Adipocyte (in vitro differentiated cells): ENCODE results near the gene SMPD3.

Experiments
- DNase-seq: peaks from one replicate; pipeline ENCODE4 v3.0.0-alpha.2; 2015; ENCODE audit warnings: low read depth
- H3K27me3 ChIP-seq: replicated peaks from 2 replicates; pipeline ENCODE4 v1.7.0; 2013; ENCODE audit warnings: mild to moderate bottlenecking, low read length, moderate library complexity; ENCODE audit not compliant: control insufficient read depth, insufficient read depth
- H3K36me3 ChIP-seq: 2 replicates; pipeline ENCODE4 v1.7.0; 2013; ENCODE audit warnings: low read length, mild to moderate bottlenecking, moderate library complexity; ENCODE audit not compliant: control insufficient read depth, insufficient read depth, severe bottlenecking
- H3K4me1 ChIP-seq: 2 replicates; pipeline ENCODE4 v1.7.0; 2013; ENCODE audit warnings: mild to moderate bottlenecking, low read length, moderate library complexity; ENCODE audit not compliant: control insufficient read depth, insufficient read depth
- H3K4me3 ChIP-seq: 2 replicates; pipeline ENCODE4 v1.7.0; 2013; ENCODE audit warnings: mild to moderate bottlenecking, low read length, moderate library complexity
- H3K9ac ChIP-seq: 2 replicates; pipeline ENCODE4 v1.7.0; 2013; ENCODE audit warnings: mild to moderate bottlenecking, low read length, moderate library complexity
- H3K9me3 ChIP-seq: 2 replicates; pipeline ENCODE4 v1.7.0; 2013; ENCODE audit warnings: mild to moderate bottlenecking, low read length, moderate library complexity; ENCODE audit not compliant: control insufficient read depth

Gene SMPD3

GRCh38 chr16:68378436-68379415 lies 69.6 kb downstream of the SMPD3 start:
- Histone ChIP-seq H3K9me3 (no peaks in the 10 kb centered on the region), H3K4me3 (no peak overlapping the region), H3K9ac (no peak overlapping the region), H3K27me3 (peaks cover 37% of the 10 kb centered on the region), H3K36me3 (no peaks in the 10 kb centered on the region), H3K4me1 (peaks cover 8% of the 10 kb centered on the region)
- DNase-seq = no peak

GRCh38 chr16:68377667-68378393 lies 70.5 kb downstream of the SMPD3 start:
- Histone ChIP-seq H3K9ac (no peak overlapping the region), H3K9me3 (no peaks in the 10 kb centered on the region), H3K27me3 (peaks cover 35% of the 10 kb centered on the region), H3K36me3 (no peaks in the 10 kb centered on the region), H3K4me1 (peaks cover 8% of the 10 kb centered on the region), H3K4me3 (no peak overlapping the region)
- no peak for DNase-seq

GRCh38 chr16:68377221-68377620 lies 71.1 kb downstream of the SMPD3 start:
- Histone ChIP-seq H3K27me3 (peaks cover 37% of the 10 kb centered on the region), H3K4me1 (peaks cover 8% of the 10 kb centered on the region), H3K9me3 (no peaks in the 10 kb centered on the region), H3K36me3 (no peaks in the 10 kb centered on the region), H3K9ac (no peak overlapping the region), H3K4me3 (no peak overlapping the region)
- no peak for DNase-seq

- Histone ChIP-seq H3K4me1 (peaks cover 8% of the 10 kb centered on the region), H3K9ac (no peak overlapping the region), H3K27me3 (peaks cover 37% of the 10 kb centered on the region), H3K4me3 (no peak overlapping the region), H3K36me3 (no peaks in the 10 kb centered on the region), H3K9me3 (no peaks in the 10 kb centered on the region)
- no peak for DNase-seq
Measured at GRCh38 chr16:68376590-68376989, 71.7 kb downstream of the SMPD3 start.

- H3K27me3 ChIP-seq = peaks cover 37% of the 10 kb centered on the region
- no peaks in the 10 kb centered on the region for H3K9me3 ChIP-seq
- no peak for DNase-seq
- no peak overlapping the region for H3K4me3 ChIP-seq
- no peaks in the 10 kb centered on the region for H3K36me3 ChIP-seq
- peaks cover 8% of the 10 kb centered on the region for H3K4me1 ChIP-seq
- no peak overlapping the region for H3K9ac ChIP-seq
Measured at GRCh38 chr16:68375801-68376536, 72.3 kb downstream of the SMPD3 start.

GRCh38 chr16:68374961-68375660 lies 73.2 kb downstream of the SMPD3 start:
- Histone ChIP-seq H3K27me3 (peaks cover 39% of the 10 kb centered on the region), H3K4me3 (no peak overlapping the region), H3K4me1 (peaks cover 8% of the 10 kb centered on the region), H3K36me3 (no peaks in the 10 kb centered on the region), H3K9ac (no peak overlapping the region), H3K9me3 (no peaks in the 10 kb centered on the region)
- DNase-seq = no peak

GRCh38 chr16:68374246-68374805 lies 74.0 kb downstream of the SMPD3 start:
- no peaks in the 10 kb centered on the region for H3K9me3 ChIP-seq
- H3K4me3 ChIP-seq = no peak overlapping the region
- peaks cover 8% of the 10 kb centered on the region for H3K4me1 ChIP-seq
- H3K36me3 ChIP-seq = no peaks in the 10 kb centered on the region
- H3K9ac ChIP-seq = no peak overlapping the region
- H3K27me3 ChIP-seq = peaks cover 37% of the 10 kb centered on the region
- DNase-seq = no peak

GRCh38 chr16:68373528-68374245 lies 74.6 kb downstream of the SMPD3 start:
- Histone ChIP-seq H3K4me1 (peaks cover 8% of the 10 kb centered on the region), H3K4me3 (no peak overlapping the region), H3K27me3 (peaks cover 32% of the 10 kb centered on the region), H3K36me3 (no peaks in the 10 kb centered on the region), H3K9me3 (no peaks in the 10 kb centered on the region), H3K9ac (no peak overlapping the region)
- DNase-seq = no peak

GRCh38 chr16:68372806-68373205 lies 75.5 kb downstream of the SMPD3 start:
- no peak for DNase-seq
- Histone ChIP-seq H3K4me3 (no peak overlapping the region), H3K9ac (no peak overlapping the region), H3K9me3 (no peaks in the 10 kb centered on the region), H3K27me3 (peaks cover 37% of the 10 kb centered on the region), H3K36me3 (no peaks in the 10 kb centered on the region), H3K4me1 (peaks cover 4% of the 10 kb centered on the region)

- Histone ChIP-seq H3K27me3 (peaks cover 41% of the 10 kb centered on the region), H3K36me3 (no peaks in the 10 kb centered on the region), H3K4me1 (no peaks in the 10 kb centered on the region), H3K9ac (no peak overlapping the region), H3K9me3 (no peaks in the 10 kb centered on the region), H3K4me3 (no peak overlapping the region)
- no peak for DNase-seq
Measured at GRCh38 chr16:68372381-68372720, 76.0 kb downstream of the SMPD3 start.
